ENCODE results near the gene SLC29A1.

The SLC29A1 gene

DNA sequence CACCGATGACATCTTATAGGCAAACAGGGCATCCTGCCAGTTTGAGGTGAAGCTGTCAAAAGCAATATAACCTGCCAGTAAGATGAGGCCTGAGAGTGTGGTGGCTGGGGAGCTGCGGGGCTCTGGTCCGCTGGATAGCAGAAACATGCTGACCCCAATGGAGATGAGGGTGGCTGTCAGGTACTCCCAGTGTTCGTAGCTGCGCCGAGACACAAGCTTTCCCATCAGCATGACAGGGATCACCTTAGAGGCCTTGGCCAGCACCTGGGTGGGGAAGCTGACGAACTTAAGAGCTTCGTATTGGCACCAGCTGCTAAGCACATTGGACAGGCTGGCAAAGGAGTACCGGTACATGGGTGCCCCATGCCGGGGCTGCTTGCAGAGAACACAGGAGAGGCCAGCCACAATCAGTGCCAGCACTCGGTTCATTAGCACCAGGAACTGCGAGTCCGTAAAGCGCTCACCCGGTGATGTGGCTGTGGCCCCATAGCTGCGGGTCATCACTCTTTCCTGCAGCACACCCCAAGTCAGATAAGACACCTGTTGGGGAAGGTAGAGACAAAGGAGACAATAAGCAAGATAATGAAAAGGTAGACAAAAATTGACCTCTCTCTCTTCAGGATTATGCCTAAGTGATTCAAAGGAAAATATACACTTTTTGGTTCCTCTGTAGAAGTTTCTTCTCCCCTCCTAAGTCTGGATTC lies 31.9 kb downstream of the SLC29A1 start:
- DNase-seq (ENCODE audit: low read depth, low spot score), result no peak

DNA sequence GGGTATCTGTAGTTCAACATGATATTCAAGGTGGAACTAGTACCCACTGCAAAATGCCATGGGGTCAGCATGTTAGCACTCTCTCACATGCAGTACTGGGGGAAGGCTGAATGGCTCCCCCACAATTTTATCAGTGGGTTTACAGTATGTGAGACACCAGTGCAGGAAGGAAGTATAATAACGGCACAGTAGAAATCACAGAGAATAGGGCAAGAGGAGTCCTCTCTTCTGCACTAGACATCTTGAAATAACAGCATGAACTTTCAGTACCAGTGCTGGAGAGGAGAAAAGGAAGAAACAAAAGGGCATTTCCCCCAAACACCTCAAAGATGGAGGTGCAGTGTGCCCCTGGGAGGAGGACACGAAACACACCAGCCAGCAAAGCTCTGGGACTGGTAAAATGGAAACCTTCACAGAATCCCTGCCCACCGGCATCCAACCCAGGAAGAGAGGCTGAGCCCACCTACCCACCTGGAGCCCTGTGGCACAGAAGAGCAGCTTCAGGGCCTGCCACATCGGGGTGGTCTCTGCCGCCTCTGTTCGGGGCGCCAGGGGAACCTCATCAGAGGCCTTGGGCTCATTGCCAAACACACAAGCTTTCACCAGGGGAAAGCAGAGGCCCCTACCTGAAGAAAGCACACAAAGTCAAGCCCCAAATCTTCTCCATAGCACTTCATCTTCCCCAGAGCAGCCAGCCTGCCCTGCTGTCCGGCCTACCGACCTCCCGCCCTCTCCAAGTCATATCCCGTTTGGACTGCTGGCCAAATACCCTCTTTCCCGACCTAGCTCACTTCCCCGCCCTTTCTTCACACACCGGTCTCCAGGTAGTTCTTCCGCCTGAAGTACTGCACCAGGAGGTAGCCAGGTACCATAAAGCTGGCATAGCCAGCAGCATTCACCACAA lies 32.7 kb downstream of the SLC29A1 start:
- no peak for DNase-seq (ENCODE audit: low read depth, low spot score)

- DNase-seq (ENCODE audit: low read depth, low spot score), result no peak
These were observed 33.3 kb downstream of the SLC29A1 start for GRCh38 chr6:44256775-44257024.

DNA sequence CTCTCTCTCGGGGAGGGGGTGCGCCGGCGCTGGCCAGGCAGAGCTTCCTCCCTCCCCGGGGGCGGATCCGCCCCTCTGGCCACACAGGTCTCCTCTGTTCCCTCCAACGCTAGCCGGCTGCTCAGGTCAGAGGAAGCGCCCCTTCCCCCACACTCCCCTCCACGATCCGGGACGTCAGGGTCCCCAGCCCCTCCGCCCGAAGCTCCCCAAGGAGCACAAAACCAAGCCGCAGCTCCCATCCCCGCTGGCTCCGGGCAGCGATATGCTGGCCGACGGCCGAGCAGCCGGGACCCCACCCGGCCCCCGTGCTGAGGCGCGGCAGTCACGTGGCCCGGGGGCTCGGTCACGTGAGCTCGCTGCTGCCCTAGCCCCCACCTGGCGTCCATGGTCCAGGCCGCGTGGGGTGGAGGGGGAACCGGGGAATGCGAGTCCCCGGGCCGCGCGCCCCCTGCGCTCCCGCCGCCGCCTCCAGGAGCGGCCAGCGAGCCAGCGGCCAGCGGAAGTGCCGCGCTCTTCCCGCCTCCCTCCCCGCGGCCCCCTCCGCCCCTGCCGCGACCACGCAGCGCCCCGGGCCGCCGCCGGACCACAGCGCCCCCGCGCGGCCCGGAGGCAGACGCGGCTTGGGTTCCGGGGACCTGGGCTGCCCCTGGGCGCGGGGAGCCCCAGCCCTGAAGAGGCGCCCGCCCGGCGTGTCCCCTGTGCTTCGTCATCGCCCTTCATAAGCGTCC lies 33.8 kb downstream of the SLC29A1 start, which contains the start of gene SLC35B2:
Gene SLC35B2, minus strand, starts transcription at position 504 of the 728 bp plus-strand sequence. Its CDS starts 118 bp downstream, at position 386.
- DNase-seq (ENCODE audit: low read depth, low spot score), result no peak

GRCh38 chr6:44257753-44258324 lies 34.4 kb downstream of the SLC29A1 start:
- no peak for DNase-seq (ENCODE audit: low read depth, low spot score)

DNA sequence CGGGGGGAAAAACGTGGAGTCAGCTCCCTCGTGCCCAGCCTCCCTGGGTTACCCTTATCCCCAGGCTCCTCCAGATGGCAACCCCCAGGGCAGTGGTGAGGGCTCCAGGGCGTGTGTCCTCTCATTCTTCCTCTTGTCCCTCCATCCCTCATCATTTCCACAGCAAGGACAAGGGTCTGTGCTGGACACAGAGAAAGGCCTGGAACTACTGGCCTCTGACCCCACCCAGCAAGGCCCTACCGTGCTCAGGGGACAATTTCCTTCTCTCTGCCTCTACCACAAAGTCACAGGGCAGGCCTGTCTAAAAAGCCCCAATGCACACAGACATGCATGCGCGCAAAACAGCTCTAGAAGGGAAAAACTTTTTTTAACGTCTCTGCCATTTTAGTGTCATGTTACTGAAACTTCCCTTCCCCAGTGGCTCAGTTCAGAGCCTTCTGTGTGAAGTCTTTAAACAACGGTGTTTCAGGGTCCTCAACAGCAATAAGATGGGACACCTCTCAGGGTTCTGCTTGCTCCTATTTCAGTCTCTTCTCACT lies 35.0 kb downstream of the SLC29A1 start:
- DNase-seq (ENCODE audit: low read depth, low spot score), result no peak

- no peak for DNase-seq (ENCODE audit: low read depth, low spot score)
These were observed 35.5 kb downstream of the SLC29A1 start for GRCh38 chr6:44258921-44259320.

DNA sequence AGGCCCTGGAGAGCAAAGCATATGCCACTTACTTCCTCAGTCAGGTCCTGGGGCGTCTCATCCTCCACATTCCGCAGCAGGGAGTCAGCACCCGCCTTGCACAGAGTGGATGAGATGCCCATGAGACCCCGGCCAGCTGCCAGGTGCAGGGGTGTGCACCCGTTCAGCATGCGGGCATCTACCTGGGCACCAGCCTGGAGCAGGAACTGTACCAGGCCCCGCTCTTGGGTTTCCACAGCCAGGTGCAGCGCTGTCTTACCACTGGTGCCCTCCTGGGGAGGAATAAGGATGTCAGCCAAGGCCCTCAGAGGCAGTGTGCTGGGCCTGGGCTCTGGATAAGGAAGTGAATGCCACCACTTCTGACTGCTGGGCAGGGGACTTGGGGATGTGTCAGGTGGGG lies 36.6 kb downstream of the SLC29A1 start:
- DNase-seq (ENCODE audit: low read depth, low spot score), result no peak

GRCh38 chr6:44260451-44261297 lies 37.3 kb downstream of the SLC29A1 start:
- DNase-seq (ENCODE audit: low read depth, low spot score), result no peak

GRCh38 chr6:44261581-44261980 lies 38.2 kb downstream of the SLC29A1 start:
- no peak for DNase-seq (ENCODE audit: low read depth, low spot score)

DNA sequence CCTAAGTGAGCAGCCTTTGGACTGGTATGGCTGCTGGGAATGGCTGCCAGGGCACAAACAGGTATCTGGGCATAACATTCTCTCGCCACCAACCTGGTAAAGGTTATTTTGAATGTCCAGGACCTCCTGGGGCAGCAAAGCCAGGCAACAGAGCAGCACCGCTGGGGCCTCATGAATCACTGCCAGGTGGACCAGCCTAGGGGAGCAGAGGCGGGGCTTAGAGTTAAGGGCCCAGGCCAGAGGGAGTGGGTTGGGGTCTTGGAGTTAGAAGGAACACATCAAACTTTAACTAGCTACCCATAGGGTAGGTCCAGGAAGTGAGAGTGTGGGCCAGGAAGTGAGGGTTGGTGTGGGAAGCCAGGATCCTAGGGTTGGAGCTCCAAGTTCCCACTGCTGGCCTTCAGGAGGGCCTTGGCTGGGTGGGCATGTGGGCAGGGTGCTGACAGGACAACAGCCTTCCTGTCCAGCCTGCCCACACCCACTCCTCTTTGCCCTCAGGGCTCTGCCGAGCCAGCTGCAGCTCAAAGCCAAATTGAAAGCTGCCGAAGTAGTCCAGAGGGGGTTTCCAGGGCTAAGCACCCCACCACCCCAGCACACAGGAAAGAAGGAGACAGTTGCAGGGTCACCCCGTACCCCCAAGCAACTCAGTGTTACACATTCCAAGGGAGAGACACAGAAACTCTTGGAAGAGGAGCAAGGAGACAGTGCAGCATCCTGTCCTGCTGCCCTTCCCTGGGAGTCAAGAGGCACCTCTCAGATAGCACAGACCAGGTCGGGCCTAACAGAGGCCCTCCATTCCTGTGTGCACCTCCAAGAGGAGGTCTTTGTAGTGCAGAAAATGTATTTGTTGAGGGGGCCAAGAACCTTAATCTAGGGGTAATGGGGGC lies 39.3 kb downstream of the SLC29A1 start:
- DNase-seq (ENCODE audit: low read depth, low spot score), result no peak

GRCh38 chr6:44263354-44264100 lies 40.1 kb downstream of the SLC29A1 start:
- no peak for DNase-seq (ENCODE audit: low read depth, low spot score)

DNA sequence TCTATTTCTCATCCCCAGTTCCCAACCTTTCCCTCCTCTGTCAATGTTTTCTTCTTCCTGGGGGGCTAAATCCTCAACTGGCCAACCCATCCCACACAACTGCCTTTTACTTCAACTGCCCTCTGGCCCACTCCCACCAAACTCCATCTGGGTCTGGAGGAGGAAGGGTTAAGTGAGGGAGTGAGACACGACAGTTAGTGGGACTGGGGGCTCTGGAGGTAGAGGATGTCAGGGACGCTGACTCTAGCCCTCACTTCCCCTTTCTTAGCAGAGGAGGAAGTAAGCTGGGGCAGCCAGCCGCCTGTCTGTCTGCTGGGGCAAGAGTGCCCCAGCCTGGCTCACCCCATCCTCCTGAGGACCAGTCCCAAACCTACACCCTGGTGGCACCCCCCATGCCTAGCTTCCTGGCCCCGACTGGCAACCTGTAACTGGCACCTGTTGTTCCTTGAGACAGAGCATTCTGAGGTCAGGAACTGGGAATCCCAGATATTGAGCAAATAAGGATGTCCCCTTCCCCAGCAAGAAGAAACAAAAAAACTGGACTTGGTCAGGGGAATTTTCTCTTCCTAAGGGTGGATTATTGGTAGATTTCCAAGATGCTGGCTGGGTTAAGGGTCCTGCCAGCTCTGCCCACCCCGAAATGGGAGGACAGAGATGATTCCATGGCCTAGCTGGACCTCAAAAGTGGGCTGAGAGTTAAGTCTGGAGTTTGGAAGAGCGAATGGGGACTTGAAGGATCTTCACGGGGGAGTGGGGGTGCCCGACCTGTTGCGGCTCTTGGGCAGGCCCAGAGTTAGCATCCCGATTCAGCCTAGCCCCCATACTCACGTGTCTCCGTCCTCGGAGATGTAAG lies 41.0 kb downstream of the SLC29A1 start:
- DNase-seq (ENCODE audit: low read depth, low spot score), result no peak

DNA sequence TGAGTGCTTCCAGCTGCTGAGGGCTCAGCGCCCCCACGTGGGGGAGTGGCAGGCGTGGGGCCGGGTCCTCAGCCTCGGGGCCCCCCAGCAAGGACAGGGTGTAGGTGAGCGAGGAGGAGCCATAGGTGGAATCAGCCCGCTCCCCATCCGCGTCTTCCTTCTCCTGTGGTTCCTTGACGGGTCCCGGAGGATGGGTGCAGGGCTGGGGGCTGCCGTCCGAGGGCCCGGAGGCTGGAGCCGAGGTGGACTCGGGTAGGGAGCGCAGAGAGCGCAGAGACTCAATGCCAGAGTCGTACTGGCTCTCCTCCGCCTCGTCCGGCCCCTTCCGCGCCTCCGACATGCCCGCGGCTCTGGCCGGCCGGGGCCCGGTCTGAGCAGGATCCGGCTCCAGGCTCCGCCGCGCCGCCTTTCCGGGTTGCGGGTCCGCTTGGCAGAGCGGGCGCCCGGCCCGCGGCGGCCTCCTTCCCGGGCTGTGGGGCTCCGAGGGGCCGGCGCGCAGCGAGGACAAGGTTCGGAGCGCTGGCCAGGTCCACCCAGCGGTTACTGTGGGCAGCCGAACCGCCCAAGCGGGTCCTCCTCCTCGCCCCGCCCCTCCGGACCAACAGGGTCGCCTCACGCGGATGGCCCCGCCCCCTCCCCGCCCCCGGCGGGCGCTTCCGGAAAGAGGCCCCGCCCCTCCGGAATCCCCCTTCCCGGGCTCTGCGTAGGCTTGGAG lies 41.8 kb downstream of the SLC29A1 start, which contains the start of gene NFKBIE:
Gene NFKBIE, minus strand, starts transcription at position 545 of the 715 bp plus-strand sequence. Its CDS starts 205 bp downstream, at position 340.
- DNase-seq (ENCODE audit: low read depth, low spot score), result no peak

GRCh38 chr6:44265722-44266233 lies 42.4 kb downstream of the SLC29A1 start:
- DNase-seq (ENCODE audit: low read depth, low spot score), result no peak

DNA sequence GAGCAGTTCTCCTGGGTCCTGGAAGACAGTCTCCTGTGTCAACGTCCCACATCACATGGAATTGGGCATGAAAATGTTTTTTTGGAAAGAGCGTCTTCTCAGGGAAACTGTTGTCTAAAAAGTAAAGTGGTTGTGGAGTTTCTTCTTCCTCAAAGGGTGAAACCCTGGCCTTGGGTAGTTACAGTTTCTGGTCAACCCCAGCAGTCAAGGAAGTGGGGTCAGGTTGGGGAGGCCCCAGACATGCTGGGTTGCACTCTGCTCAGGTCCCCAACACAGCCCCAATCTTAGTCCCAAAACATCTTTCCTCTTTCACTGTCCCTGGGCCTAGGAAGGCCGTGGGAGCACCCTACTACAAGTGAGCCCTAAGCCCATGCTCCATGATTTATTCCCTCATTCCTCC lies 43.0 kb downstream of the SLC29A1 start:
- no peak for DNase-seq (ENCODE audit: low read depth, low spot score)

DNA sequence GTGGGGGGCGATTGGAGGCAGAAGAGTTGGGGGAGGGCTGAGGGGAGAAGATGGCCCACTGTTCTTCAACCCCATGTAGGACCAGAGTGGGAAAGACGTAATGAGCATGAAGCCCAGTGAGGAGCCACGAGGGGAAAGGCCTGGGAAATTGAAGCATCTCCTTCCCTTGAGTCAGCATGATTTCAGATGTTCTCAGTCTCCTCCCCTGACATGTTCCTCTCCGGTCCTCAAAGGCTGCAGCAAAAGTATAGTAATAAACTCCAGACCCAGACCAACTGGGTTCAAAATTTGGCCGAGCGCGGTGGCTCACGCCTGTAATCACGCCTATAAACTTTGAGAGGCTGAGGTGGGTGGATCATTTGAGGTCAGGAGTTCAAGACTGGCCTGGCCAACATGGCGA lies 43.9 kb downstream of the SLC29A1 start:
- DNase-seq (ENCODE audit: low read depth, low spot score), result no peak
